Endothelial cell of umbilical vein (primary cell): ENCODE measurements around the gene PIK3CG. TPM values are rescaled to one million over a fixed set of nuclear protein-coding genes. Genes with fewer than 3 reads are reported as not detected.

Experiments
- BruUV-seq: library from RNA; stranded (reverse); fragments of 400-500 nt; replicated peaks from 2 replicates; lab custom pipeline; 2021; lab: Mats Ljungman, UMichigan
- CTCF ChIA-PET: fragments of 300-600, 350-600 bp; sonication (Branson Sonifier 250); formaldehyde crosslinking; loops from one replicate; lab custom pipeline; 2021; ENCODE audit warnings: antibody characterized with exemption, inconsistent platforms; lab: Charles Lee
- POLR2A ChIA-PET: fragments of 300-600, 350-600 bp; sonication (Branson Sonifier 250); formaldehyde crosslinking; loops from one replicate; lab custom pipeline; 2021; ENCODE audit warnings: antibody characterized with exemption, inconsistent platforms; lab: Charles Lee
- DNase-seq: peaks from one replicate; pipeline ENCODE4 v3.0.0-alpha.2; 2011; ENCODE audit warnings: low read depth, low spot score
- FAIRE-seq: peaks from 2 replicates; lab custom pipeline; 2011; peaks lifted over from hg19 to GRCh38; lab: Jason Lieb, UNC
- H2AFZ ChIP-seq: 2 replicates; pipeline ENCODE4 v1.6.0; 2012; ENCODE audit warnings: low read depth, low read length, control low read depth, inconsistent platforms
- H3K27ac ChIP-seq: 2 replicates; pipeline ENCODE4 v1.5.1; 2011; ENCODE audit warnings: low read depth, mild to moderate bottlenecking, control low read depth, low read length, moderate library complexity; ENCODE audit not compliant: insufficient read depth
- H3K27me3 ChIP-seq, 2 experiments: 2 replicates each; pipeline versions ENCODE4 v1.6.0 to v1.6.1; 2011; ENCODE audit warnings: low read length in 2 of 2, mixed read lengths in 1 of 2; ENCODE audit not compliant: control insufficient read depth in 2 of 2, insufficient read depth in 2 of 2
- H3K36me3 ChIP-seq, 2 experiments: 2 replicates in 1 of 2; 3 replicates in 1 of 2; pipeline ENCODE4 v1.5.1; 2011; ENCODE audit warnings: low read length in 2 of 2, mild to moderate bottlenecking in 1 of 2, moderate library complexity in 1 of 2; ENCODE audit not compliant: control insufficient read depth in 2 of 2, insufficient read depth in 2 of 2; ENCODE audit errors: extremely low read depth in 1 of 2
- H3K4me1 ChIP-seq: 3 replicates; pipeline ENCODE4 v1.5.1; 2011; ENCODE audit warnings: mild to moderate bottlenecking, low read length; ENCODE audit not compliant: control insufficient read depth, insufficient read depth; ENCODE audit errors: extremely low read depth
- H3K4me2 ChIP-seq: 2 replicates; pipeline ENCODE4 v1.6.1; 2011; ENCODE audit warnings: low read length, control low read depth, mixed read lengths; ENCODE audit not compliant: insufficient read depth
- H3K4me3 ChIP-seq, 3 experiments: fragments of 200-600 bp in 1 of 3; sonication (generic), shearing (Covaris generic) in 1 of 3; replicated peaks in 1 of 3; 2 replicates each; pipeline ENCODE4 v1.5.1; 2011 to 2016; ENCODE audit warnings: control low read depth in 3 of 3, low read length in 3 of 3, mild to moderate bottlenecking in 2 of 3, inconsistent platforms in 1 of 3, low read depth in 1 of 3, moderate library complexity in 1 of 3; ENCODE audit not compliant: insufficient read depth in 1 of 3
- H3K79me2 ChIP-seq: 2 replicates; pipeline ENCODE4 v1.6.0; 2012; ENCODE audit warnings: low read length, inconsistent platforms; ENCODE audit not compliant: control insufficient read depth, insufficient read depth
- H3K9ac ChIP-seq: replicated peaks from 2 replicates; pipeline ENCODE3; 2011; ENCODE audit warnings: low read length, control low read depth; ENCODE audit not compliant: insufficient read depth; ENCODE audit errors: extremely low read depth
- H3K9me1 ChIP-seq: replicated peaks from 3 replicates; pipeline ENCODE4 v1.6.0; 2011; ENCODE audit warnings: mild to moderate bottlenecking, low read length; ENCODE audit not compliant: control insufficient read depth, insufficient read depth; ENCODE audit errors: extremely low read depth
- H3K9me3 ChIP-seq: replicated peaks from 2 replicates; pipeline ENCODE4 v1.5.1; 2012; ENCODE audit warnings: low read length, inconsistent platforms; ENCODE audit not compliant: control insufficient read depth, insufficient read depth
- H4K20me1 ChIP-seq: replicated peaks from 2 replicates; pipeline ENCODE3; 2011; ENCODE audit warnings: mild to moderate bottlenecking, low read length; ENCODE audit not compliant: control insufficient read depth, insufficient read depth; ENCODE audit errors: extremely low read depth
- EZH2 ChIP-seq: IDR thresholded peaks from 2 replicates; pipeline ENCODE4 v1.6.1; 2012; ENCODE audit warnings: borderline replicate concordance, low read depth, mild to moderate bottlenecking, moderate library complexity, low read length, inconsistent platforms; ENCODE audit not compliant: severe bottlenecking
- FOS ChIP-seq: IDR thresholded peaks from 2 replicates; pipeline ENCODE4 v1.6.1; 2011; ENCODE audit warnings: mild to moderate bottlenecking, low read length, moderate library complexity, borderline replicate concordance; ENCODE audit not compliant: insufficient read depth
- GATA2 ChIP-seq: IDR thresholded peaks from 2 replicates; pipeline ENCODE4 v1.7.0; 2011; ENCODE audit warnings: low read depth, mild to moderate bottlenecking, moderate library complexity, mixed read lengths, low read length; ENCODE audit not compliant: insufficient read length, insufficient read depth
- JUN ChIP-seq: IDR thresholded peaks from 2 replicates; pipeline ENCODE4 v1.6.1; 2011; ENCODE audit warnings: borderline replicate concordance, low read depth; ENCODE audit not compliant: insufficient read length, insufficient read depth
- MAX ChIP-seq: IDR thresholded peaks from 2 replicates; pipeline ENCODE4 v1.6.1; 2011; ENCODE audit not compliant: insufficient read depth, insufficient read length
- MYC ChIP-seq: IDR thresholded peaks from one replicate; pipeline ENCODE4 v1.6.1; 2011; ENCODE audit warnings: mild to moderate bottlenecking, low read depth, low read length
- POLR2A ChIP-seq: IDR thresholded peaks from 2 replicates; pipeline ENCODE4 v1.6.1; 2012; ENCODE audit warnings: low read depth, mild to moderate bottlenecking, control low read depth, low read length
- POLR2AphosphoS5 ChIP-seq: IDR thresholded peaks from 2 replicates; pipeline ENCODE4 v1.6.1; 2012; ENCODE audit warnings: low read depth, mild to moderate bottlenecking, control low read depth, low read length, moderate library complexity; ENCODE audit not compliant: insufficient read depth
- dilution Hi-C: fragments of 300-500 bp; cut with MboI; formaldehyde crosslinking; loops from one replicate; pipeline ENCODE4 v1.15.0; 2019; ENCODE audit warnings: low sequenced_read_pairs; ENCODE audit not compliant: extremely low pct_ligation_motif_present
- intact Hi-C: fragments of 100-400 bp; cut with micrococcal nuclease; formaldehyde crosslinking; loops from one replicate; pipeline ENCODE4 v1.10.0; 2022
- polyA plus RNA-seq, 4 experiments: library from polyadenylated mRNA; depleted of rRNA in 3 of 4; stranded (reverse) in 3 of 4; unstranded in 1 of 4; fragments of >200 nt; gene quantifications; 2 replicates each; pipeline versions ENCODE4 v1.2.1 to v1.2.3, GENCODE V29; 2011 to 2012; ENCODE audit warnings: missing spikeins in 1 of 4
- total RNA-seq: library from RNA; stranded (reverse); gene quantifications from 2 replicates; pipeline ENCODE4 v1.2.3, GENCODE V29; 2021
- TF ChIP-seq, protein P1 (sequence below), 2 donors: IDR thresholded peaks; 1 replicate in 1 of 2; 2 replicates in 1 of 2; pipeline ENCODE4 v1.5.1; 2011; ENCODE audit warnings: low read length in 2 of 2, mild to moderate bottlenecking in 2 of 2, moderate library complexity in 2 of 2, control low read depth in 1 of 2, inconsistent platforms in 1 of 2, low read depth in 1 of 2; ENCODE audit not compliant: insufficient read depth in 1 of 2; ENCODE audit errors: extremely low read depth in 1 of 2

The PIK3CG gene
- total and polyA plus RNA-seq, 2 donors (not counting 3 experiments of a cell fraction or from before 2014, with no cell fraction given): 1.2 to 6.2 TPM

- ChIA-PET POLR2A (no interaction called here), CTCF (no interaction called here)
- no peaks in the 10 kb centered on the region for H3K79me2 ChIP-seq
- no peak overlapping the region for H2AFZ ChIP-seq
- intact Hi-C loops (no loop called here), dilution Hi-C loops (no loop called here)
- no peaks in the 10 kb centered on the region for H4K20me1 ChIP-seq
- no peak for DNase-seq
- H3K4me3 ChIP-seq: no peak overlapping the region
- BruUV-seq: no TSS peak
- no peak for TF ChIP-seq POLR2AphosphoS5
- TF ChIP-seq POLR2A: no peak
- TF ChIP-seq MAX: no peak
- no peak for TF ChIP-seq EZH2
- TF ChIP-seq JUN: no peak
- TF ChIP-seq, protein P1, sequence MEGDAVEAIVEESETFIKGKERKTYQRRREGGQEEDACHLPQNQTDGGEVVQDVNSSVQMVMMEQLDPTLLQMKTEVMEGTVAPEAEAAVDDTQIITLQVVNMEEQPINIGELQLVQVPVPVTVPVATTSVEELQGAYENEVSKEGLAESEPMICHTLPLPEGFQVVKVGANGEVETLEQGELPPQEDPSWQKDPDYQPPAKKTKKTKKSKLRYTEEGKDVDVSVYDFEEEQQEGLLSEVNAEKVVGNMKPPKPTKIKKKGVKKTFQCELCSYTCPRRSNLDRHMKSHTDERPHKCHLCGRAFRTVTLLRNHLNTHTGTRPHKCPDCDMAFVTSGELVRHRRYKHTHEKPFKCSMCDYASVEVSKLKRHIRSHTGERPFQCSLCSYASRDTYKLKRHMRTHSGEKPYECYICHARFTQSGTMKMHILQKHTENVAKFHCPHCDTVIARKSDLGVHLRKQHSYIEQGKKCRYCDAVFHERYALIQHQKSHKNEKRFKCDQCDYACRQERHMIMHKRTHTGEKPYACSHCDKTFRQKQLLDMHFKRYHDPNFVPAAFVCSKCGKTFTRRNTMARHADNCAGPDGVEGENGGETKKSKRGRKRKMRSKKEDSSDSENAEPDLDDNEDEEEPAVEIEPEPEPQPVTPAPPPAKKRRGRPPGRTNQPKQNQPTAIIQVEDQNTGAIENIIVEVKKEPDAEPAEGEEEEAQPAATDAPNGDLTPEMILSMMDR (IDR thresholded peaks at IDR 0.05; ENCODE audit: extremely low read depth in 1 of 2, insufficient read depth in 1 of 2, low read depth in 1 of 2, low read length in 2 of 2): no peak
- no peak for TF ChIP-seq GATA2
- TF ChIP-seq FOS: no peak
- TF ChIP-seq MYC: no peak
- H3K9me1 ChIP-seq: no peaks in the 10 kb centered on the region
- H3K9me3 ChIP-seq: no peaks in the 10 kb centered on the region
- no peaks in the 10 kb centered on the region for H3K4me1 ChIP-seq
- H3K4me2 ChIP-seq: no peak overlapping the region
- H3K9ac ChIP-seq: no peak overlapping the region
- H3K27ac ChIP-seq: no peak overlapping the region
- no peaks in the 10 kb centered on the region for H3K36me3 ChIP-seq
- peaks cover 5 to 6% of the 10 kb centered on the region in 2 experiments for H3K27me3 ChIP-seq
- FAIRE-seq: no peak
Measured at GRCh38 chr7:106839511-106839910, 25.6 kb upstream of the PIK3CG start.
